NCI-H187 treated with DMSO at 0.1 percent for 48 hours (cell line): ENCODE results near the gene KCNK15.

ENCODE experiments used
- DNase-seq: peaks from one replicate; lab custom pipeline; 2025; lab: John Stamatoyannopoulos, UW

Gene KCNK15

GRCh38 chr20:44790638-44791393 lies 45.2 kb downstream of the KCNK15 start:
- no peak for DNase-seq

- DNase-seq = no peak
These were observed 47.1 kb downstream of the KCNK15 start for GRCh38 chr20:44792796-44793195.

- DNase-seq = no peak
These were observed 50.2 kb downstream of the KCNK15 start for GRCh38 chr20:44795836-44796235.

GRCh38 chr20:44796311-44796710 lies 50.6 kb downstream of the KCNK15 start:
- DNase-seq = no peak

- no peak for DNase-seq
These were observed 51.2 kb downstream of the KCNK15 start for GRCh38 chr20:44796758-44797457.

GRCh38 chr20:44799691-44800090 lies 54.0 kb downstream of the KCNK15 start:
- no peak for DNase-seq

GRCh38 chr20:44800391-44801046 lies 54.9 kb downstream of the KCNK15 start:
- no peak for DNase-seq
